Hepatocyte (in vitro differentiated cells): ENCODE measurements around the gene DHX57. TPM values are rescaled to one million over a fixed set of nuclear protein-coding genes. Genes with fewer than 3 reads are reported as not detected.

Source experiments
- DNase-seq: peaks from one replicate; pipeline ENCODE4 v3.0.0-alpha.2; 2016; ENCODE audit warnings: low spot score
- H2AFZ ChIP-seq: fragments of 200-600 bp; sonication (generic); 2 replicates; pipeline ENCODE4 v1.6.0; 2016; ENCODE audit warnings: antibody characterized with exemption, mild to moderate bottlenecking
- H3K27ac ChIP-seq: fragments of 200-600 bp; sonication (generic); 2 replicates; pipeline ENCODE4 v1.5.1; 2016; ENCODE audit warnings: mild to moderate bottlenecking
- H3K27me3 ChIP-seq: fragments of 200-600 bp; sonication (generic); 2 replicates; pipeline ENCODE4 v1.6.1; 2016
- H3K36me3 ChIP-seq: fragments of 200-600 bp; sonication (generic); replicated peaks from 2 replicates; pipeline ENCODE4 v1.5.1; 2016; ENCODE audit warnings: low read depth; ENCODE audit not compliant: insufficient read depth
- H3K4me1 ChIP-seq: fragments of 200-600 bp; sonication (generic); 2 replicates; pipeline ENCODE4 v1.5.1; 2016; ENCODE audit warnings: mild to moderate bottlenecking, moderate library complexity; ENCODE audit not compliant: insufficient read depth
- H3K4me2 ChIP-seq: fragments of 200-600 bp; sonication (generic); 2 replicates; pipeline ENCODE4 v1.6.0; 2016
- H3K4me3 ChIP-seq: fragments of 200-600 bp; sonication (generic); 2 replicates; pipeline ENCODE4 v1.5.1; 2016; ENCODE audit warnings: mild to moderate bottlenecking
- H3K79me2 ChIP-seq: fragments of 200-600 bp; sonication (generic); 2 replicates; pipeline ENCODE4 v1.6.0; 2017; ENCODE audit warnings: mild to moderate bottlenecking
- H3K9me2 ChIP-seq: fragments of 200-600 bp; sonication (generic); replicated peaks from 2 replicates; pipeline ENCODE4 v1.6.0; 2017; ENCODE audit warnings: mild to moderate bottlenecking; ENCODE audit not compliant: insufficient read depth
- H3K9me3 ChIP-seq: fragments of 200-600 bp; sonication (generic); 2 replicates; pipeline ENCODE4 v1.5.1; 2016; ENCODE audit warnings: low read depth, mild to moderate bottlenecking
- H4K20me1 ChIP-seq: fragments of 200-600 bp; sonication (generic); 2 replicates; pipeline ENCODE4 v1.6.0; 2016; ENCODE audit warnings: mild to moderate bottlenecking; ENCODE audit not compliant: insufficient read depth, poor library complexity, severe bottlenecking
- EZH2 ChIP-seq: fragments of 200-600 bp; sonication (generic); IDR thresholded peaks from 2 replicates; pipeline ENCODE4 v1.6.1; 2016; ENCODE audit warnings: antibody characterized with exemption, mild to moderate bottlenecking, borderline replicate concordance
- EZH2phosphoT487 ChIP-seq: fragments of 200-600 bp; sonication (generic); IDR thresholded peaks from one replicate; pipeline ENCODE4 v1.6.1; 2018; ENCODE audit warnings: antibody characterized with exemption, mild to moderate bottlenecking, low read depth, moderate library complexity; ENCODE audit not compliant: unreplicated experiment, severe bottlenecking
- WGBS: methylation state at CpG from one replicate; pipeline ENCODE4 v1.1.6; 2016; ENCODE audit warnings: low lambda C conversion rate; ENCODE audit errors: missing lambda C conversion rate; 5-methylcytosine and 5-hydroxymethylcytosine counted together
- polyA plus RNA-seq: library from polyadenylated mRNA; unstranded; fragments of >200 nt; fragmentation: Nextera tagmentation; extraction: Ambion mirVana; gene quantifications from 2 replicates; pipeline ENCODE4 v1.2.1, GENCODE V29; 2016
- total RNA-seq: library from RNA; depleted of rRNA; stranded (reverse); fragments of >200 nt; gene quantifications from 2 replicates; pipeline ENCODE4 v1.2.3, GENCODE V29; 2014
- TF ChIP-seq, protein P1 (sequence below): fragments of 200-600 bp; sonication (generic); IDR thresholded peaks from 2 replicates; pipeline ENCODE4 v1.5.1; 2016; ENCODE audit warnings: antibody characterized with exemption, mild to moderate bottlenecking; ENCODE audit not compliant: poor library complexity

DHX57 gene
- total and polyA plus RNA-seq, 2 experiments from 2014 or later = 7.0 to 19.4 TPM

- H3K4me1 ChIP-seq = peaks cover 34% of the 10 kb centered on the region
- DNase-seq = peak; percentile 50
- WGBS = 15% methylated on average over 16 of the region's 18 CpGs
- TF ChIP-seq EZH2phosphoT487 (no peak), EZH2 (no peak)
- TF ChIP-seq, protein P1, sequence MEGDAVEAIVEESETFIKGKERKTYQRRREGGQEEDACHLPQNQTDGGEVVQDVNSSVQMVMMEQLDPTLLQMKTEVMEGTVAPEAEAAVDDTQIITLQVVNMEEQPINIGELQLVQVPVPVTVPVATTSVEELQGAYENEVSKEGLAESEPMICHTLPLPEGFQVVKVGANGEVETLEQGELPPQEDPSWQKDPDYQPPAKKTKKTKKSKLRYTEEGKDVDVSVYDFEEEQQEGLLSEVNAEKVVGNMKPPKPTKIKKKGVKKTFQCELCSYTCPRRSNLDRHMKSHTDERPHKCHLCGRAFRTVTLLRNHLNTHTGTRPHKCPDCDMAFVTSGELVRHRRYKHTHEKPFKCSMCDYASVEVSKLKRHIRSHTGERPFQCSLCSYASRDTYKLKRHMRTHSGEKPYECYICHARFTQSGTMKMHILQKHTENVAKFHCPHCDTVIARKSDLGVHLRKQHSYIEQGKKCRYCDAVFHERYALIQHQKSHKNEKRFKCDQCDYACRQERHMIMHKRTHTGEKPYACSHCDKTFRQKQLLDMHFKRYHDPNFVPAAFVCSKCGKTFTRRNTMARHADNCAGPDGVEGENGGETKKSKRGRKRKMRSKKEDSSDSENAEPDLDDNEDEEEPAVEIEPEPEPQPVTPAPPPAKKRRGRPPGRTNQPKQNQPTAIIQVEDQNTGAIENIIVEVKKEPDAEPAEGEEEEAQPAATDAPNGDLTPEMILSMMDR = no peak
- no peaks in the 10 kb centered on the region for H3K9me2 ChIP-seq
- no peaks in the 10 kb centered on the region for H3K27me3 ChIP-seq
- H3K4me3 ChIP-seq = peak overlapping the region; percentile 22
- H2AFZ ChIP-seq = peak overlapping the region; percentile 79
- no peaks in the 10 kb centered on the region for H3K9me3 ChIP-seq
- H3K79me2 ChIP-seq = peaks cover 39% of the 10 kb centered on the region
- peaks cover 36% of the 10 kb centered on the region for H4K20me1 ChIP-seq
- H3K27ac ChIP-seq = peak overlapping the region; percentile 96
- peaks cover 4% of the 10 kb centered on the region for H3K36me3 ChIP-seq
- H3K4me2 ChIP-seq = peak overlapping the region; percentile 79
Measured at GRCh38 chr2:38751596-38752410, 123.9 kb downstream of the DHX57 start.

- peaks cover 37% of the 10 kb centered on the region for H3K4me1 ChIP-seq
- peak; percentile 99 for DNase-seq
- peak within 1 kb of the TSS; percentile 70 for H3K4me3 ChIP-seq
- no peaks in the 10 kb centered on the region for H3K9me2 ChIP-seq
- H3K27ac ChIP-seq = peak within 1 kb of the TSS; percentile 96
- H4K20me1 ChIP-seq = peaks cover 43% of the 10 kb centered on the region
- under 1% methylated on average over 52 of the region's 68 CpGs for WGBS
- no peaks in the 10 kb centered on the region for H3K27me3 ChIP-seq
- peak within 1 kb of the TSS; percentile 84 for H3K4me2 ChIP-seq
- peaks cover 11% of the 10 kb centered on the region for H3K36me3 ChIP-seq
- TF ChIP-seq, protein P1 = no peak
- TF ChIP-seq EZH2 (no peak), EZH2phosphoT487 (no peak)
- peaks cover 47% of the 10 kb centered on the region for H3K79me2 ChIP-seq
- H3K9me3 ChIP-seq = no peaks in the 10 kb centered on the region
- peak within 1 kb of the TSS; percentile 85 for H2AFZ ChIP-seq
Measured at GRCh38 chr2:38750891-38751595, 124.7 kb downstream of the DHX57 start, which contains the start of gene SRSF7. SRSF7 (minus strand) TSS chr2:38751361; CDS start chr2:38751256, 105 bp downstream.

DNA sequence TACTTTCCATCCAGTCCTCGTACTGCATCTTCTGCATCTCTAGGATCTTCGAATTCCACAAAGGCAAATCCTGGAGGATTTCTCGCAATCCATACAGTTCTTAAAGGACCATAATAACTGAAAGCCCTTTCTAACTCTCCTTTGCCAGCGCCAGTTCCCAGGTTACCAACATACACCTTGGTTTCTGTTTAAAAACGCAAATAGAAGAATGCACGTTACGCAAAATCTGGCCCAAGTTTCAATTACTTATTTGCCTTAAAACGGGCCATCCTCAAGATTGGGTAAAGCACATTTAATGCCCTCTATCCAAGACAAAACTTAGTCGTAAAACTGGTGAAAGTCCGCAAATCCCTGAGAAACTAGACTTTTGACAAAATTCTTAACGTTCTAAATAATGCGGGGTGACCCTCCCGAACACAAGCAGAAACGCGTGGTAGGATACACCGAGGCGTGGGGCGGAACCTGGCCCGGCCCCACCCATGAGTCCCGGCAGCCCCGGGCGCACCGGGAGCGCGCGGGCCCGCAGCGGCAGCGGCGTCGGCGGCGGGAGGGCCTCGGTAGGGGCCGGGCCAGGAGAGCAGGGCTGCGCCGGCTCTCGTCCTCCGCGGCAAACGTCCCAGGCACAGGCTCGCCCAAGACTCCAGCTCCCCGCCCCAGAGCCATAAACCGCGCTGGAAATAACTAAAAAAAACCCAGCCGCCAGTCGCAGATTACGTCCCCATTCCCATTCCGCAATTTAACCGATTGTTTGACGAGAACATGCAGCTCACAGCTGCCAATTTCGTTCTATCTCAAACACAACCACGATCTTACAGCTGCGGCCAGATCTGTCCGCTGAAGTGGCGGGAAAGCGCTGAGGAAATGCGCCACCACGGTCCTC, 125.5 kb downstream of the DHX57 start:
- no peak for TF ChIP-seq EZH2phosphoT487
- Histone ChIP-seq H2AFZ (peak overlapping the region; percentile 85), H3K27ac (peak overlapping the region; percentile 95), H3K4me3 (peak overlapping the region; percentile 70), H3K36me3 (peaks cover 11% of the 10 kb centered on the region), H3K4me2 (peak overlapping the region; percentile 84), H4K20me1 (peaks cover 48% of the 10 kb centered on the region), H3K9me3 (no peaks in the 10 kb centered on the region), H3K9me2 (no peaks in the 10 kb centered on the region), H3K4me1 (peaks cover 37% of the 10 kb centered on the region), H3K27me3 (no peaks in the 10 kb centered on the region), H3K79me2 (peaks cover 54% of the 10 kb centered on the region)
- peak; percentile 82 for DNase-seq
- WGBS = under 1% methylated on average over 57 of the region's 59 CpGs
